OCI-M1 (cell line): ENCODE data around the gene GNG13.
"Not testable (repeated sequence)": the region's sequence is repeated elsewhere in the genome, so short reads cannot be mapped to it uniquely, and the experiment has no call there.

Experiments used
- DNase-seq: peaks from one replicate; lab custom pipeline; 2025; lab: John Stamatoyannopoulos, UW

The GNG13 gene

DNA sequence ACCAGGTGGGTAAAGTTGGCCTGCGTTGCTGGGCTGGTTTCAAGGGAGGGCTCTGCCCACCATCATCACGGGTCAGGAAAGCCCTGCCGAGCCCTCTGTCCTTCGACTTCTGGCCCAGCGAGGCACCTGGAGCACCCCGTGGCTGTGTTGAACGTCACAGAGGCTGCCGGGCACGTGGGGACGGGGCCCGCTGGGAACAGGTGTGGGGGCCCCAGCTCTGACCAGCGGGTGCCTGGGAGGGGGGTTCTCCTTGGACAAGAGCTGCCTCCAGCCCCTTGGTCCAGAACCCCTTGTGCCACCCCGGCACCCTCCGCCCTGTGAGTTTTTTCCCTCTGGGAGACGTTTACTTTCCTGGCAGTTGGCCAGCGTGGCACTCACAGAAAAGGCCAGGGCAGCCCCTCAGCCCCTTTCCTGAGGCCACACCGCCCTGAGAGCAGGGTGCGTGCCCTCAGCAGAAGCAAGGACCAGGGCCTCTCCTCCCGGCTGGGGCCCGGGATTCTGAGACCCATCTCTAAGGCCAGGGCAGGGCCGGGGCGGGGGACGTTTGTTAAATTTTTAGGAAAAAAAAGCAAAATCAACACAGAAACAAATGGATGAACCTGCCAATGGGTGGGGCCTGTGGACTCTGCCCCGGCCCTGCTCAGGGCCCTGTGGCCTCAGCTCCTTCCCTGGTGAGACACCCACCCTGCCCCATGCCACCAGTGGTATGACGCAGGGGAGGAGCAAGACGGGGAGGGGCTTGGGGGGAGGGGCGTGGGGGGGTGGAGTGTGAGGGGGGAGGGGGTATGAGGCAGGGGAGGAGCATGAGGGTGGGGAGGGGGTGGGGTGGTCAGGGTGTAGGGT is 31.3 kb upstream of the GNG13 start:
- no peak for DNase-seq

DNA sequence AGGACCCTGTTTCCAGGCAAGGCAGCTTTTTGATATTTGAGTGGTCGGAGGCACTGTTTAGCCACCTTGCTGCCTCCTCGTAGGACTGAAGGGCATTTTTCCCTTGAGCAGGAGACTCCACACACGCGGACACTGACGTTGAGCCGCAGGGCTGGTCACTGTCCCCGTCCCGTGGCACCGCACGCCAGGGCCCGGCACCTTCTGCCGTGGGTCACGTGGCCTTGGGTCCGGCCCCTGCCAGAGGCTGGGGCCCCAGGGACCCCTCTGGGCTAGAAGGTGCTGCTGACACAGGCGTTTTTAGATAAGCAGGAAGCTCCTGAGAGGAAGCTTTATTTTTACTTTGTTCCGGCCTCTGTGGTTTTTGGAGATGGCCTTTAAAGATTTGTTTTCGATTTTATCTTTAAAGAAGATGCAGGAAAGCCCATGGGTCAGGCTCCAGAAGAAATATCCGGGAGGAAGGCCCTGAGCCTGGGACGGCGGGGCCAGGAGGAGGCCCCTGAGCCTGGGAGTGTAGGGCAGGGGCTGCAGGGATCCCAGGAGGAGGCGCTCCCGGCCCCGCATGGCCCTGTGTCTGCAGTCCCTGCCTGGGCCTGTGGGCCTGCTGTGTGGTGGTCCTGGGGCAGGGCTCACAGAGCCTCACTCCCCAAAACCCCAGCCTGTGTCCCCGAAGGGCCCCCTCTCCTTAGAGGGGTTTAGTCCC is 30.5 kb upstream of the GNG13 start:
- DNase-seq = no peak

DNA sequence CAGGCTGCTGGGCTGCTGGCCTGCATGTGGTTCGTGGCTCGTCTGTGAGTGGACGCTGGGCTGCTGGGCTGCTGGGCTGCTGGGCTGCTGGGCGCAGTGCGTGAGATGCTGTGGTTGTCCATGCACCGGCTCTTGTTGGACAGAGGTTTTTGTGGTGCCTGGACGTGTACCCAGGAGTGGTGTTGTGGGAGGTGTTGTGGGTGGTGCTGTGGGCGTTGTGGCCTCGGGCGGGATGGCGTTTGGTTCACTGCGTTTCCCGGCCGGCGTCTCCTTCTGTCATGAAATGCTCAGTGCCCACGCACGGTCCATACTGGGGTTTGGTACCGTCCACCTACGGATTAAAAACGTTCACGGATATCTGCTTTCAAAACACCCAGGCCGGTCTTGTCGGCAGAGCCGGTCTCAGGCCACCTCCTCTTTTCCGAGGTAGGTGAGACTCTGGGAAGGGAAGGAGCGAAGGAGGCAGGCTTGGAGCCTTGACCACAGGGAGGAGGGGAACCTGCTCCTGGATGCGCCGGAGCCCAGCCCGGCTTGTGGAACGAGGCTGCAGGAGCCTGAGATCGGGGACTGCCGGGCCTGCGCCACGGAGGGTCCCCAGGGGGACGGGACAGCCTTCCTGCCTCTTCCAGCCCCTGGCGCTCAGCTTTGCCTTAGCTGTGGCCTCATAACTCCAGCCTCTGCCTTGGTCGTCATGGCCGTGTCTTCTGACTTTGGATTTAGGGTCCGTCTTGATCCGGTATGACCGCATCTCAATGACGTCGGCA is 29.8 kb upstream of the GNG13 start:
- DNase-seq = no peak

DNA sequence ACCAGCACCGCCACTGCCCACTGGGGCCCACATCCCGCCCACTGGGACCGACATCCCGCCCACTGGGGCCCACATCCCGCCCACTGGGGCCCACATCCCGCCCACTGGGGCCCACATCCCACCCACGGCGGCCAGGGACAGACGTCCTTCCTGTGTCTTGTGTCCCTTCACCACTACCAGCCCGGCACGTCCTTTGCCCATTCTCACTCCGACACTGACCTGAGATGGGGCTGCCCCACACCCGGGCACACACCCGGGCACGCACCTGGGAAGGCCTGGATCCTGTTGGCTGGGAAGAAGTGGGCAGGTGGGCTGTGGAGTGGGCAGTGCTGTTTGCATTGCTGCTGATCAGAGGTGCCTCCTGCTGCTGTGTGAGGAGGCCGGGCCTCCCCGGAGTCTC is 28.4 kb upstream of the GNG13 start:
- DNase-seq = no peak

DNA sequence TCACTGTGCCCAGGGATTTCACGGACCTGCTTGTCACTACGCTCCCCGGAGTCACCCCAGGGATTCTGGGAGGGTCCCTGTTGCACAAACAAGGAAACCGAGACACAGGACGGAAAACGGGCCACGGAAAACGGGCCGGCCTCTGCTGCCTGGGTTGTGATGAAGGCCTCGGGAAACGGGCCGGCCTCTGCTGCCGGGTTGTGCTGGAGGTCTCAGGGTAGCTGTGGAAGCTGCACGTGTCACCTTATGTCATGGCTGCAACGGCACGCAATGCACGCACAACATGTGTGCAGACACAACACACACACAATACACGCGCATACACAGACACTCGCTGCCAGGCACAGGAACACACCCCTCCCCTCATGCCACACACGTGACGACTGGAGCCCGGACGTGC is 27.0 kb upstream of the GNG13 start:
- no peak for DNase-seq

DNA sequence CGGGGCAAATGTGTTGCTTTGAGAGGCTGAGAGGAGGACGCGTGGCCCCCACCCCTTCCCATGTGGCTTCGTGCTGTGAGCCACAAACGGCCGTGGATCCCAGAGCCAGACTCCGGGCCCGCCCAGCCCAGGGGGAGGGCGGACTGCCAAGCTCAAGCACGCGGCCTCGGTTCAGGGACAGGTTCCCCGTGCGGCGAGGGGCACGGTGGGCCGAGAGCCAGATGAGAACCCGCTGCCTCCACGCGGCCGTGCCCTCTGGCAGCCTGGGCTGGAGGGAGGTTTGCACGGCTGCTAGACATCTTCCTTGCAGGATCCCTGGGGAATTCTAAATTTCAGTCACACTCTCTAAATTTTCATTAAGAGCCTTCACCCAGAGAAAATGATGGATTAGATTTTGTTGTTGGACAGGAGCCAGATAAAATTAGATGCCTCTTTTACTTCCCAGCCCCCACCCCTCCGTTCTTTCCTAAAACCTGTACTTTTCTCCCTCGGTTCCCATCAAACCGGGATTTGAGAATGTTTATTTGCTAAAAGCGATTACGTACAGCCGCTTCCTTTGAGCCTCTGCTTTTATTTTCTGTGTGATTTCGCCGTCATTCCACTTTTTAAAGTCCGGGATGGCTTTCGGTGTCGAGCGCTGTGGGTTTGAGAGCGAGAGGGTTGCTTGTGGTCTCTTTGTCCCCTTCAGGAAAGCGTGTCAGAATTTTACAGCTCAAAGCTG is 25.0 kb upstream of the GNG13 start:
- DNase-seq = no peak

DNA sequence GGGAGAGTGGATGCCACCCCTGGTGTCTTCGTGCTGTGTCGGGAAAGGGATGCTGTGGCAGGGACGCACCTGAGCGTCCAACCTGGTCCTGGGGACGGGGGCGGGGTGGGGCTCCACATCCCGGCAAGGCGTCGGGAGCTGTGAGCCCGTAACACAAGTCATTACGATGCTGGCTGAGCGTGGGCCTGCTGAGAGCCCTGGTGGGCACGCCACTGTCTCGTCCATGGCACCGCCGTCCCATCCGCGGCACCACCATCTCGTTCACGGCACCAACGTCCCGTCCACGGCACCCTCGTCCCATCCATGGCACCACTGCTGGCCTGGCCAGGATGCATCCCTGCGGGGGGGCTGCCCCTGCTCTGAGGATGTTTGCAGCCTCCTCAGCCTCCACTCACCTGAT is 24.1 kb upstream of the GNG13 start:
- no peak for DNase-seq

DNA sequence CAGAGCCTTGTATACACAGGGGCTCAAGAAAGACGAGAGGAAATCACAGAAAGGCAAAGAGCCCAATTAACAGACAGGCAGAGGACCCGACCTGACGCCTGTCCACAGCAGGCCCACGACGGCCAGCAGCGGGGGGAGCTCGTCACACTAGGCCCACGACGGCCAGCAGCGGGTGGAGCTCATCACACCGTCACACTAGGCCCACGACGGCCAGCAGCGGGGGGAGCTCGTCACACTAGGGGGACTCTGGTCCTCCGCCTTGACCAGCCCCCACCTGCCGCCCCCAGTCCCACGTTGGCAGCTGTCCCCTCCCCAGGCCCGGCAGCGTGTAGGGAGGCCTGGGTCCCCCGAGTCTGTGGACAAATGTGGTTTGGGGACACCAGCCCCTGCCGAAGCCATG is 23.7 kb upstream of the GNG13 start:
- DNase-seq = no peak

DNA sequence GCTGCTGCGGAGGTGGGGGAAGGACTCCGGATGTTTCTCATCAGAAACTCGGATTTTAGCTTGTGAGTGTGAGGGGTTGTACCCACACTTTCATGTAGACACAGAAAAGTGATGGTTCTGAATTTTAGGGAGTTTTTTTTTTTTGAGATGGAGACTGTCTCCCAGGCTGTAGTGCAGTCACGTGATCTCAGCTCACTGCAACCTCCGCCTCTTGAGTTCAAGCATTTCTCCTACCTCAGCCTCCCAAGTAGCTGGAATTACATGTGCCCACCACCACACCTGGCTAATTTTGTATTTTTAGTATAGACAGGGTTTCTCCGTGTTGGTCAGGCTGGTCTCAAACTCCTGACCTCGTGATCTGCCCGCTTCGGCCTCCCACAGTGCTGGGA is 22.4 kb upstream of the GNG13 start:
- DNase-seq = no peak

DNA sequence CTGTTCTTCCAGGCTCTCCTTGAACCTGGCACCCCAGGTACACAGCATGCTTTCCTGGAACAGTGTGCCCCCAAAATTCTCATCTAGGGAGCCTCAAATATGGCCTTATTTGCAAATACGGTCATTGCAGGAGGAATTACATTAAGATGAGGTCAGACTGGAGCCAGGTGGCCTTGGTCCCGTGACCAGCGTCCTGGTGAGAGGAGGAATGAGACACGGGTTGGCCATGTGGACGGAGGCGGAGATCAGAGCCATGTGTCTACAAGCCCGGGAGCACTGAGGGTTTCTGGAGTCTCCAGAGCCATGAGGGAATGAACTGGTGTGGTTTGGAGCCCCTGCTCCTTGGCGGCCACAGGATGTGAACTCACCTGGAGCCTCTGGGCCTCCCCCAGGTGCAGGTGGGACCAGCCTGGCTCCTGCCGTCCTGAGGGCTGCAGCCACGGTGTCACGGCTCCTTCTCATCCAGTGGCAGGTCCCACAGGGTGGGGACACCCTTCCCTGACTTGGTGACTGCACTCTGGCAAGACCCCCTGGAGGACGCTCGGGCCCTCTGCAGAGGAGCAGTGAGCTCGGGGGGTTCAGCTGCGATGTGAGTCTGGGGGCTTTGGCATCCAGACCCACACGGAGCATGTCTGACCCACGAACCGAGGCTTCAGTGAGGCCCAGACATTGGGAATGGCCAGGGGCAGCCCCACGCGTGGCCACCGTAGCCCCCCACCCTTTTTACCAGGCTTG is 21.8 kb upstream of the GNG13 start:
- DNase-seq = no peak

DNA sequence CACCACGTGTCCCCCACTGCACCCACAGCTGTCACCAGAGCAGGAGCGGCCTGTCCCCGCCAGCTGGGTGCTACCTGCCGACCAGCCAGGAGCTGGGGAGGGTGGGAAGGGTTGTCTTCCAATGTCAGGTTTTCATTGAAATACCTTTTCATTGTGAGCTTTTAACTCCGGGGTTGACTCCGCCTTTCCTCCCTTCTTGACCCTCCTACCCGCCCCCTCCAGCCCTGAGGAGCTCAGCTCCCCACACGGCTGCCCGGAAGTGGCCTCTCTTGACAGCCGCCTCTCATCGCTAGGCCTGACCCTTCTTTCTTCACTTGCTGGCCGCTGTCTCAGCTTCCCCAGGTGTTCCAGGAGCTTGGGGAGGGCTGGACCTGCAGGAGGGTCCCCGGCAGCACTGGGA is 21.2 kb upstream of the GNG13 start:
- DNase-seq = no peak

DNA sequence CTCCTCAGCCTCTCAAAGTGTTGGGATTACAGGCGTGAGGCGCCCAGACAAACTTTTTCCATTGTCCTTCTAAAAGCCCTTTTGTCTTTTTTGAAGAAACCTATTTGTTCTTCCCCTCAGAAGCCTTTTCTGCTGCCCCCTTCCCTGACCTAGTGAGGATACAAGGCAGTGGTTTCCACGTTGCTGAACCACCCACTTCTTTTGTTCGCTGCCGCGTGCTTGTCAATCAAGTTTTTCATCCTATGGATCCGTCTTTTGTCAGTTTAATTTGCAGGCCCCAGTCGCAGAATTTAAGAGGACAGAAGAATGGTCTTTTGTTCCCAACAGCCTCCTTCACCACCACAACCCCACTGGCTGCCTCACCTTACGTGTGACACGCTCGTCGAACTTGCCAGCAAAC is 20.2 kb upstream of the GNG13 start:
- DNase-seq = no peak

DNA sequence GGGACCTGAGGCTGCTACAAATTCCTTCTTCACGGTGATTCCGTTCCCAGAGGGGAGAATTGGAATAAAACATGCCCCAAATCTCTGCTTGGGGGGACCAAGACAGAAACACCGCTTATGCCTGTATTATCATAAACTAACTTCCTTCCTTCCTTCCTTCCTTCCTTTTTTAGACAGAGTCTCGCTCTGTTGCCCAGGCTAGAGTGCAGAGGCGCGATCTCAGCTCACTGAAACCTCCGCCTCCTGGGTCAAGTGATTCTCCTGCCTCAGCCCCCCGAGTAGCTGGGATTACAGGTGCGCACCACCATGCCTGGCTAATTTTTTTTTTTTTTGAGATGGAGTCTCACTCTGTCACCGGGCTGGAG is 19.5 kb upstream of the GNG13 start:
- DNase-seq = not testable (repeated sequence)

DNA sequence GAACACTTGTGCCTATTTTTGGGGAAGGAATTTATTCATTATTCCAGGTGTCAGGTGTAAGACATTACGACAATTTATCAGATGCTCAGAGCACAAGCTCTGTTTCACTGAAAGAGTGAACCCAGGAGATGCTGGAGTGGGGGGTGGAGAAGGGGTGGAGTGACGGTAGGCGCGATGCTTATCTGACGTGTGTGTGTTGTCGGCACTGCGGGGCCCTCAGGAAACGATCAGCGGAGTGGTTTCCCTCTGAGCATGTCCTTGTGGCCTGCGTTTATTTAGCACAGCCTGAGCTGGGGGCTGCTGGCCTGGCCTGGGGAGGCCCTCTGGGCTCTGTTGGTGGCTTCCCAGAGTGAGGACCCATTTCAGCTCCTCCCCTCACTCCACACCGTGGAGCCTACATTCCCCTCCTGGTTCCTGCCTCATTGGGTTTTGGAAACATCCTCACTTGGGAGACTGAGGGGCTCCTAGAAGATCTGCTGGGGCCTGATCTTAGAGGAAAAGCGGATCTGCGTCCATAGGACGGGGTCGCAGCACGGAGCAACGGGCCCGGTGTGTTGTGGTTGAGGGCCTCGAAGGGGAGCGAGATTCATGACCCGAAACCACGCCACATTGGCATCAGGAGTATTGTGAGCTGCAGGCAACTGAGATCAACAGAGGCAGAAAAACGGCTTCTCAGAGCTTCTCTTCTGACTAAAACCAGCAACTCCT is 19.0 kb upstream of the GNG13 start:
- DNase-seq = no peak

DNA sequence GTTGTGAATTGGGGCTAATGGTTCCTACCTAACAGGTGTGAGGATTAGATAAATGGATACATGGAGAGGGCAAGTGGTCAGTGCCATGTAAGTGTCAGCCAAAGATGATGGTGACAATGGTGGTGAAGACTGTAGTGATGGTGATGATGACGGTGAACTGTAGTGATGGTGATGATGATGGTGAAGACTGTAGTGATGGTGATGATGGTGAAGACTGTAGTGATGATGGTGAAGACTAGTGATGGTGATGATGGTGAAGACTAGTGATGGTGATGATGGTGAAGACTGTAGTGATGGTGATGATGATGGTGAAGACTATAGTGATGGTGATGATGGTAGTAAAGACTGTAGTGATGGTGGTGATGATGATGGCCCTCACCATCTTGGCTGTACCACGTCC is 18.1 kb upstream of the GNG13 start:
- no peak for DNase-seq

DNA sequence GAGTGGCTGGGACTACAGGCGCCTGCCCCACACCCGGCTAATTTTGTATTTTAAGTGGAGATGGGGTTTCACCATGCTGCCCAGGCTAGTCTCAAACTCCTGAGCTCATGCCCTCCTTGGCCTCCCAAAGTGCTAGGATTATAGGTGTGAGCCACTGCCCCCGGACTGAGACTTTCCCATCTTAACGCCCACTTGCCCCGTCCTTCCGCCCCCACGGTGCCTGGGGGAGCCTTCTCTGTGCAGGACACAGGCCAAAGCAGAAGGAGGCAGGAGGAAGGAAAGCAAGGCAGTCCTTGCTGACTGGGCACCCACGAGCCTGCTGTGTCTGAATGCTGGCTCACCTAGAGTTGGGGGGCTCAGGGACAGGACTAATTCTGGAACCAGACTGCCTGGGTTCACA is 17.6 kb upstream of the GNG13 start:
- no peak for DNase-seq

DNA sequence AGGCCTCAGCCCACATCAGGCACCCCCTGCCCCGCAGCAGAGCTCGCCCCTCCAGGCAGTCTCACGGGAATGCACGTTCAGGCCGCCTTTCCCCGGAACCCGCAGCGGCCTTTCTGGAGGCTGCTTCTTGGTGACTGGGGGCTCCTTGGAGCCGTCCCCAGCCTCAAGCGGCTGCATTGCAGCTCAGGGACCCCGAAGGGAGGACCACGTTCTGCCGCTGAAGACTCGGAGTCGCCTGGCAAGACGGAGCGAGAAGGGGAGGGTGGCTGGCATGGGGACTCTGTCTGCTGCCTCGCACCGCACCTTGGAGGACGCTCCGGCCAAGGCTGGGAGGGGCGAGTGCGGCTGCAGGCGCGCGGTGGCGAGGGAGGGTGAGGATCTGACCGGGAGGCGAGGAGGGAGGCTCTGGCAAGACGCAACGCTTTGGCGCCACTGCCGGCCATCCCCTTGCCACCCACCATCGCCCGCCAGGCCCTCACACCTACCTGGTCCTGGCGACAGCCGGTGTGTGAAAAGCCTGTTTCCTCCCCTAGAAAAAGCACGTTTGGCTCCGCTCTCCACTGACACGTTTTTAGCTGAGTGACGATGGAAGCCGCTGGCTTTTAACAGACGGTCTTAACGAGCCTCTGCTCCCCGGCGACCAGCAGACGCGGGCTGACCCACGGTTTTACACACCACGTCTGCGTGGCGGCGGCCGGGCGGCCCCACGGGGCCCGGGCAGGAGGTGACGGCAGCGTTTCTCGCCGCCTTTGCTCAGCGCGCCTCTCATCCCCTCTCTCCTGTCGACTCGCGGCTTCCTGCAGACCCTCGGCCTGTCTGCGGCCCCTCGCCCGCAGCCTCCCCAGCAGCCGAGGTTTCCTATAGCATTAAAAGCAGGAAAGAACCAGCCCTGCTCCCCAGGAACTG is 16.7 kb upstream of the GNG13 start:
- no peak for DNase-seq

DNA sequence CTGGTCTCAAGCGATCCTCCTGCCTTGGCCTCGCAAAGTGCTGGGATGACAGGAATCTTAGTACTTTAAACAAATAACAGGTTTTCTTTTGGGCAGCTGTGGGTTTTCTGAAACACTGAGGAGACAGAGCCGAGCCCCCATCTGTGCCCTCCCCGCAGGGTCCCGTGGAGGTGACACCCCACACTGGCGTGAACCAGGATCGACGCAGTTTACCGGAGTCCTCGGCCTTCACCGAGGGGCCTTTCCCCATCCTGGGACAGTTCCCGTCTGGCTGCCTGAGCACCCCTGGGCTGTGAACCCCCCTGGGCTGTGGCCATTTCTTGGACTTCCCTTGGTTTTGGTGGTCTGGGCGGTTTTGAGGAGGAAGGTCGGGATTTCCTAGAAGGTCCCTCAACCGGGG is 15.3 kb upstream of the GNG13 start:
- DNase-seq = no peak

DNA sequence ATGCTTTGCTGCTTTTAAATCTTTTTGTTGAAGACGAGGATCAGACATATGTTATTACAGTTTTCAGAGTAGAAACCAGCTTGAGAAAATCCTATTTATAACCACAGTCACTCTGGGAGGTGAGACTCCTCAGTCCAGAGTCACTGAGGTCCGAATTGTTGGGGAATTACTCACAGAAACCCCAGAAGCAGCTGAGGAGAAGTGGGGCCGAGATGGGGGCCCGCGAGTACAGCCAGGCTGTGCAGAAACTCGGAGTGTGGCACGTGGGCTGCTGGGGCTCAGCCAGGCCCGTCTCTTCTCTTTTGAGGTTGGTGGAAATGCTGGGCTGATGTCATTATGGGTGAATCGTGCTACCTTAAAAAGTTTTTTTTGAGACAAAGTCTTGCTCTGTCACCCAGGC is 14.4 kb upstream of the GNG13 start:
- no peak for DNase-seq

DNA sequence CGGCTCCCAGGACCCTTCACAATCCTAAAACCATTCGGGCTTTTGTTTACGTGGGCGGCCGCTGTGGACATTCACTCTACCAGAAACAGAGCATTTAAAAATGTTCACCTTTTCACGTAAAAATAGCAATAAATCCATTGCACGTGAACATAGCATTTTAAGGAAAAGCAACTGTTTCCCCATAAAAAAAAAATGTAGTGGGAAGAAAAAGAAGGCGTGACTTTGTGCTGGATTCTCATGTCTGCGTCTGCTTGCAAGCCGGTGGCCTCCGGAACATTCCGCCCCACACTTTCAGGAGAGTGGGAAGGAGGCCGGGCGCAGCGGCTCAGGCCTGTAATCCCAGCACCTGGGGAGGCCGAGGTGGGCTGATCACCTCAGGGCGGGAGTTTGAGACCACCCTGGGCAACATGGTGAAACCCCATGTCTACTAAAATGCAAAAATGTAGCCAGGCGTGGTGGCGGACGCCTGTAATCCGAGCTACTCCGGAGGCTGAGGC is 13.4 kb upstream of the GNG13 start:
- DNase-seq = no peak
